Thyroid gland (tissue), 4 donors: ENCODE measurements around the gene RAB3B.

Experiments
- POLR2A ChIP-seq, 2 donors: fragments of 450-650 bp; IDR thresholded peaks; one replicate each; pipeline ENCODE4 v1.6.1; 2017; ENCODE audit warnings: antibody characterized with exemption in 2 of 2, mild to moderate bottlenecking in 2 of 2, moderate library complexity in 1 of 2
- TF ChIP-seq, protein P1 (sequence below), 6 experiments: fragments of 200-600 bp in 3 of 6; fragments of 450-650 bp in 3 of 6; sonication (generic) in 3 of 6; IDR thresholded peaks; one replicate each; pipeline ENCODE4 v1.5.1; 2016 to 2019; ENCODE audit warnings: antibody characterized with exemption in 6 of 6, mild to moderate bottlenecking in 2 of 6, inconsistent platforms in 1 of 6, moderate library complexity in 1 of 6

DNA sequence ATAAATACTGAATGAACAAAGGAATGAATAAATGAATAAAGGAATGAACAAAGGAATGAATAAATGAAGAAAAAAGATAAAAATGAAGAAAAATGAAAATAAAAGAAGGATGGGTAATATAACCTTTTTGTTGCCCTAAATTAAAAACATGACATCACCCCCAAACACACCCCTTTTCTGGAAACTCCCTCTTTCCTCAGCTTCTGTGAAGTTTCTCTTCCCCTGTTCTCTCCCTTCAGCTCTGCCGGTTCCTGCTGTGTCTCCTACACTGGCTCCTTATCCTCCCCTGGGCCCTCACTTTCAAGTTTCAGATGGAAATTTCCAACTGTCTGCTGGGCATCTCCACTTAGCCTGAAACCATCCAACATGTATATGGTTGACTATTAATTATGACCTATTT lies 37.9 kb downstream of the RAB3B start:
- TF ChIP-seq, protein P1, sequence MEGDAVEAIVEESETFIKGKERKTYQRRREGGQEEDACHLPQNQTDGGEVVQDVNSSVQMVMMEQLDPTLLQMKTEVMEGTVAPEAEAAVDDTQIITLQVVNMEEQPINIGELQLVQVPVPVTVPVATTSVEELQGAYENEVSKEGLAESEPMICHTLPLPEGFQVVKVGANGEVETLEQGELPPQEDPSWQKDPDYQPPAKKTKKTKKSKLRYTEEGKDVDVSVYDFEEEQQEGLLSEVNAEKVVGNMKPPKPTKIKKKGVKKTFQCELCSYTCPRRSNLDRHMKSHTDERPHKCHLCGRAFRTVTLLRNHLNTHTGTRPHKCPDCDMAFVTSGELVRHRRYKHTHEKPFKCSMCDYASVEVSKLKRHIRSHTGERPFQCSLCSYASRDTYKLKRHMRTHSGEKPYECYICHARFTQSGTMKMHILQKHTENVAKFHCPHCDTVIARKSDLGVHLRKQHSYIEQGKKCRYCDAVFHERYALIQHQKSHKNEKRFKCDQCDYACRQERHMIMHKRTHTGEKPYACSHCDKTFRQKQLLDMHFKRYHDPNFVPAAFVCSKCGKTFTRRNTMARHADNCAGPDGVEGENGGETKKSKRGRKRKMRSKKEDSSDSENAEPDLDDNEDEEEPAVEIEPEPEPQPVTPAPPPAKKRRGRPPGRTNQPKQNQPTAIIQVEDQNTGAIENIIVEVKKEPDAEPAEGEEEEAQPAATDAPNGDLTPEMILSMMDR (IDR thresholded peaks at IDR 0.05) = no peak
- no peak for TF ChIP-seq POLR2A (IDR thresholded peaks at IDR 0.05)
